DLD1 (cell line): ENCODE data around the gene TOMM40.
"Not testable (repeated sequence)": the region's sequence is repeated elsewhere in the genome, so short reads cannot be mapped to it uniquely, and the experiment has no call there.

ENCODE experiments used
- in situ Hi-C: cut with HindIII; loops from 2 replicates; pipeline ENCODE4 v1.10.0; 2017; ENCODE audit warnings: low sequenced_read_pairs

The TOMM40 gene

GRCh38 chr19:44891016-44891882 lies at the start of gene TOMM40:
TOMM40 (plus strand) TSS chr19:44891254; CDS start chr19:44891416, 162 bp downstream.
- in situ Hi-C loops = no loop called here

- in situ Hi-C loops = no loop called here
Measured at GRCh38 chr19:44845286-44845611, 45.8 kb upstream of the TOMM40 start.

GRCh38 chr19:44845612-44846454 lies 45.2 kb upstream of the TOMM40 start, which contains the start of gene NECTIN2:
NECTIN2 (plus strand) TSS chr19:44846297; CDS start chr19:44846526, 229 bp downstream.
- in situ Hi-C loops = no loop called here

GRCh38 chr19:44846455-44847143 lies 44.5 kb upstream of the TOMM40 start:
- in situ Hi-C loops = no loop called here

- in situ Hi-C loops = no loop called here
Measured at GRCh38 chr19:44847144-44848035, 43.7 kb upstream of the TOMM40 start.

GRCh38 chr19:44848036-44848811 lies 42.8 kb upstream of the TOMM40 start:
- in situ Hi-C loops = no loop called here

- in situ Hi-C loops = no loop called here
Measured at GRCh38 chr19:44848812-44849447, 42.1 kb upstream of the TOMM40 start.

- in situ Hi-C loops = no loop called here
Measured at GRCh38 chr19:44850641-44851109, 40.4 kb upstream of the TOMM40 start.

- in situ Hi-C loops = no loop called here
Measured at GRCh38 chr19:44851427-44851826, 39.6 kb upstream of the TOMM40 start.

- in situ Hi-C loops = no loop called here
Measured at GRCh38 chr19:44855606-44856005, 35.4 kb upstream of the TOMM40 start.

GRCh38 chr19:44856421-44857083 lies 34.5 kb upstream of the TOMM40 start:
- in situ Hi-C loops = no loop called here

GRCh38 chr19:44857837-44858236 lies 33.2 kb upstream of the TOMM40 start:
- in situ Hi-C loops = no loop called here

- in situ Hi-C loops = not testable (repeated sequence)
Measured at GRCh38 chr19:44861576-44861975, 29.5 kb upstream of the TOMM40 start.

GRCh38 chr19:44863990-44864389 lies 27.1 kb upstream of the TOMM40 start:
- in situ Hi-C loops = no loop called here

GRCh38 chr19:44865196-44865767 lies 25.8 kb upstream of the TOMM40 start:
- in situ Hi-C loops = no loop called here

- in situ Hi-C loops = no loop called here
Measured at GRCh38 chr19:44866664-44867063, 24.4 kb upstream of the TOMM40 start.

GRCh38 chr19:44867578-44867977 lies 23.5 kb upstream of the TOMM40 start:
- in situ Hi-C loops = no loop called here
